H9 (cell line): Measurements from ENCODE around the gene SCOC. TPM values are rescaled to one million over a fixed set of nuclear protein-coding genes. Genes with fewer than 3 reads are reported as not detected.

Source experiments
- DNase-seq: peaks from one replicate; pipeline ENCODE4 v3.0.0-alpha.2; 2017
- H2AFZ ChIP-seq: one replicate; pipeline ENCODE4 v1.6.1; 2013; ENCODE audit warnings: mild to moderate bottlenecking, low read length, control low read depth, moderate library complexity
- H2AK5ac ChIP-seq: 2 replicates; pipeline ENCODE4 v1.6.1; 2013; ENCODE audit warnings: low read length, control low read depth, mixed read lengths; ENCODE audit not compliant: insufficient read length
- H2BK120ac ChIP-seq: one replicate; pipeline ENCODE4 v1.6.1; 2013; ENCODE audit warnings: low read depth, mild to moderate bottlenecking, low read length, control low read depth, inconsistent platforms; ENCODE audit not compliant: poor library complexity, severe bottlenecking
- H2BK12ac ChIP-seq: 2 replicates; pipeline ENCODE4 v1.6.1; 2013; ENCODE audit warnings: low read length, control low read depth, mixed read lengths, low read depth; ENCODE audit not compliant: insufficient read length
- H2BK15ac ChIP-seq: 2 replicates; pipeline ENCODE4 v1.6.1; 2013; ENCODE audit warnings: low read depth, low read length, control low read depth
- H2BK20ac ChIP-seq: one replicate; pipeline ENCODE4 v1.6.1; 2013; ENCODE audit warnings: low read depth, mild to moderate bottlenecking, low read length, control low read depth, inconsistent platforms; ENCODE audit not compliant: poor library complexity, severe bottlenecking
- H2BK5ac ChIP-seq: 2 replicates; pipeline ENCODE4 v1.6.1; 2013; ENCODE audit warnings: low read length, control low read depth, mixed read lengths; ENCODE audit not compliant: insufficient read length
- H3K14ac ChIP-seq: 2 replicates; pipeline ENCODE4 v1.6.1; 2013; ENCODE audit warnings: low read length, control low read depth; ENCODE audit not compliant: insufficient read depth
- H3K18ac ChIP-seq: 2 replicates; pipeline ENCODE4 v1.6.1; 2013; ENCODE audit warnings: low read depth, mild to moderate bottlenecking, mixed read lengths, low read length, control low read depth; ENCODE audit not compliant: insufficient read length
- H3K23ac ChIP-seq: 2 replicates; pipeline ENCODE4 v1.6.1; 2013; ENCODE audit warnings: low read length, control low read depth, mixed read lengths, low read depth; ENCODE audit not compliant: insufficient read length
- H3K23me2 ChIP-seq: 2 replicates; pipeline ENCODE4 v1.6.1; 2013; ENCODE audit warnings: low read depth, mild to moderate bottlenecking, mixed read lengths, low read length, control low read depth; ENCODE audit not compliant: insufficient read length, poor library complexity, severe bottlenecking
- H3K27ac ChIP-seq: 2 replicates; pipeline ENCODE4 v1.5.1; 2013; ENCODE audit warnings: low read length, control low read depth, mixed read lengths, low read depth; ENCODE audit not compliant: insufficient read length
- H3K27me3 ChIP-seq: 2 replicates; pipeline ENCODE4 v1.6.1; 2013; ENCODE audit warnings: low read length, control low read depth, inconsistent platforms; ENCODE audit not compliant: insufficient read depth
- H3K4ac ChIP-seq: 2 replicates; pipeline ENCODE4 v1.6.1; 2013; ENCODE audit warnings: low read depth, mild to moderate bottlenecking, control low read depth, inconsistent platforms, low read length, moderate library complexity
- H3K4me1 ChIP-seq: 2 replicates; pipeline ENCODE4 v1.6.1; 2013; ENCODE audit warnings: low read length, control low read depth, inconsistent platforms; ENCODE audit not compliant: insufficient read depth
- H3K4me2 ChIP-seq: 2 replicates; pipeline ENCODE4 v1.6.1; 2013; ENCODE audit warnings: low read length, control low read depth, mixed read lengths; ENCODE audit not compliant: insufficient read length, insufficient read depth
- H3K56ac ChIP-seq: 2 replicates; pipeline ENCODE4 v1.6.1; 2013; ENCODE audit warnings: low read depth, mild to moderate bottlenecking, mixed read lengths, low read length, control low read depth; ENCODE audit not compliant: insufficient read length
- H3K79me1 ChIP-seq: 2 replicates; pipeline ENCODE4 v1.6.1; 2013; ENCODE audit warnings: low read depth, mild to moderate bottlenecking, moderate library complexity, low read length, control low read depth, inconsistent platforms; ENCODE audit not compliant: insufficient read depth, poor library complexity, severe bottlenecking
- H3K79me2 ChIP-seq: 2 replicates; pipeline ENCODE4 v1.6.1; 2013; ENCODE audit warnings: low read length, control low read depth, inconsistent platforms; ENCODE audit not compliant: insufficient read depth
- H3K9ac ChIP-seq: 2 replicates; pipeline ENCODE4 v1.6.1; 2013; ENCODE audit warnings: low read length, control low read depth, mixed read lengths; ENCODE audit not compliant: insufficient read length; ENCODE audit errors: extremely low read depth
- H3K9me3 ChIP-seq: one replicate; pipeline ENCODE4 v1.6.1; 2013; ENCODE audit warnings: low read depth, low read length, inconsistent platforms; ENCODE audit not compliant: control insufficient read depth
- H3T11ph ChIP-seq: one replicate; pipeline ENCODE4 v1.6.1; 2013; ENCODE audit warnings: mild to moderate bottlenecking, low read length, control low read depth, inconsistent platforms
- H4K20me1 ChIP-seq: one replicate; pipeline ENCODE4 v1.6.1; 2013; ENCODE audit not compliant: control insufficient read depth, insufficient read length, insufficient read depth
- H4K5ac ChIP-seq: 2 replicates; pipeline ENCODE4 v1.6.1; 2013; ENCODE audit warnings: low read depth, mild to moderate bottlenecking, mixed read lengths, low read length, control low read depth; ENCODE audit not compliant: insufficient read length
- H4K8ac ChIP-seq: replicated peaks from 2 replicates; pipeline ENCODE4 v1.6.1; 2013; ENCODE audit warnings: low read length, control low read depth, mixed read lengths, low read depth; ENCODE audit not compliant: insufficient read length
- H4K91ac ChIP-seq: 2 replicates; pipeline ENCODE4 v1.6.1; 2013; ENCODE audit warnings: low read depth, mild to moderate bottlenecking, moderate library complexity, mixed read lengths, low read length, control low read depth; ENCODE audit not compliant: insufficient read length
- H3K27ac Mint-ChIP-seq, 3 experiments: 2 replicates in 2 of 3; 3 replicates in 1 of 3; pipeline ENCODE4 v1.8.0; 2020 to 2021; ENCODE audit warnings: mixed read lengths in 3 of 3, mild to moderate bottlenecking in 1 of 3, moderate library complexity in 1 of 3
- H3K27me3 Mint-ChIP-seq: 2 replicates; pipeline ENCODE4 v1.8.0; 2021; ENCODE audit warnings: low read depth, mild to moderate bottlenecking, moderate library complexity, mixed read lengths
- H3K36me3 Mint-ChIP-seq, 3 experiments: 2 replicates in 2 of 3; 3 replicates in 1 of 3; pipeline ENCODE4 v1.8.0; 2020 to 2021; ENCODE audit warnings: low read depth in 3 of 3, mixed read lengths in 3 of 3; ENCODE audit not compliant: insufficient read depth in 1 of 3
- H3K4me1 Mint-ChIP-seq, 2 experiments: 2 replicates each; pipeline ENCODE4 v1.8.0; 2020; ENCODE audit warnings: mixed read lengths in 2 of 2
- H3K4me3 Mint-ChIP-seq, 2 experiments: 2 replicates in 1 of 2; 3 replicates in 1 of 2; pipeline ENCODE4 v1.8.0; 2020 to 2021; ENCODE audit warnings: mild to moderate bottlenecking in 2 of 2, mixed read lengths in 2 of 2, moderate library complexity in 1 of 2
- H3K9me3 Mint-ChIP-seq, 2 experiments: 2 replicates in 1 of 2; 3 replicates in 1 of 2; pipeline ENCODE4 v1.8.0; 2020; ENCODE audit warnings: mild to moderate bottlenecking in 2 of 2, mixed read lengths in 2 of 2, moderate library complexity in 1 of 2
- CTCF ChIP-seq: fragments of 200-600 bp; sonication (generic); conservative IDR thresholded peaks from 3 replicates; pipeline ENCODE4 v1.8.0; 2021; ENCODE audit warnings: antibody characterized with exemption, mild to moderate bottlenecking
- WGBS: extraction: QIAGEN DNeasy Blood & Tissue Kit; methylation state at CpG from one replicate; pipeline ENCODE4 v1.1.7; 2013; ENCODE audit warnings: missing lambda C conversion rate, low lambda C conversion rate, mixed read lengths; ENCODE audit not compliant: insufficient read length; ENCODE audit errors: extremely low coverage; 5-methylcytosine and 5-hydroxymethylcytosine counted together
- total RNA-seq: library from RNA; stranded (reverse); gene quantifications from 2 replicates; pipeline ENCODE4 v1.2.1, GENCODE V29; 2021

The SCOC gene
- total RNA-seq, 1 experiment from 2014 or later: 29.4 TPM

- TF ChIP-seq CTCF: no peak
- no peak overlapping the region for H3K27ac ChIP-seq
Measured at GRCh38 chr4:140363051-140363450, 10.4 kb upstream of the SCOC start.

More at GRCh38 chr4:140363051-140363450, 10.4 kb upstream of the SCOC start:
- Histone ChIP-seq H3K18ac (no peak overlapping the region), H2AK5ac (no peak overlapping the region), H3T11ph (no peak overlapping the region), H2BK5ac (no peak overlapping the region), H4K91ac (no peak overlapping the region), H3K4me2 (no peak overlapping the region), H3K56ac (no peak overlapping the region), H3K23ac (no peak overlapping the region), H3K27me3 (no peaks in the 10 kb centered on the region), H3K14ac (no peak overlapping the region), H3K4ac (no peak overlapping the region), H3K4me1 (no peaks in the 10 kb centered on the region), H3K23me2 (no peaks in the 10 kb centered on the region), H2BK120ac (no peak overlapping the region), H4K5ac (no peak overlapping the region), H2BK12ac (no peak overlapping the region), H2BK20ac (no peak overlapping the region), H4K20me1 (no peaks in the 10 kb centered on the region), H4K8ac (no peak overlapping the region), H3K79me2 (no peaks in the 10 kb centered on the region), H3K9ac (no peak overlapping the region), H3K9me3 (no peaks in the 10 kb centered on the region), H2AFZ (no peak overlapping the region), H3K79me1 (no peaks in the 10 kb centered on the region), H2BK15ac (no peak overlapping the region)
- Mint-ChIP-seq H3K4me3 (no peak overlapping the region), H3K27me3 (peaks cover 37% of the 10 kb centered on the region), H3K36me3 (no peaks in the 10 kb centered on the region), H3K27ac (no peak overlapping the region), H3K4me1 (no peaks in the 10 kb centered on the region), H3K9me3 (no peaks in the 10 kb centered on the region)
- no CpG with 5 or more reads among the region's 3 CpGs for WGBS
- DNase-seq: no peak
